Measurements from ENCODE around the gene UNKL.

DNA sequence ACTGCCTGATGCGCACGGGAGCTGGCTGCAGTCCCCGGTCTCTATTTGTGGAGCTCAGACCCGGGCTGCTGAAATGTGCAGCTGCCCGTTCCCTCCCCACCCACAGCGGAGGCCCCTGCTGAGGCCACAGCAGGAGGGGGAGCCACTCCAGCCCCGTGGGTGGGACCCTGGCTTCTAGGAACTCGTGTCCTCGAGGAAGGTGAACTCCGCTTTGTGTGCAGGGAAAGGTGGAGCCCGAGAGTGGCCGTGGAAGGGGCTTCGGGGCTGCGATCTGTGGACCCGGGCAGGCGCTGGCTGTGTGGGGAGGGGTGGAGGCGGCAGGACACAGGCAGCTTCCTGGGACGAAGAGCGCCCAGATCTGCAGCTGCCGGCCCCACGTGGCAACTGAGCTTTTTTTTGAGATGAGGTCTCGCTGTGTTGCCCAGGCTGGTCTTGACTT, 26.9 kb upstream of the UNKL start:
- TF ChIP-seq SUZ12 (IDR thresholded peaks at IDR 0.05; ENCODE audit: extremely low read depth, insufficient read depth, insufficient read length) = no peak
- TF ChIP-seq ZNF274 (IDR thresholded peaks at IDR 0.05; ENCODE audit: low read depth, low read length) = no peak
